ENCODE data around the gene PLXNB3. TPM values are rescaled to one million over a fixed set of nuclear protein-coding genes. Genes with fewer than 3 reads are reported as not detected.

The PLXNB3 gene
- total and polyA plus RNA-seq, 2 of the 13 experiments (the other 11 are each of a cell fraction or from before 2014, with no cell fraction given): 3.0 to 6.9 TPM

DNA sequence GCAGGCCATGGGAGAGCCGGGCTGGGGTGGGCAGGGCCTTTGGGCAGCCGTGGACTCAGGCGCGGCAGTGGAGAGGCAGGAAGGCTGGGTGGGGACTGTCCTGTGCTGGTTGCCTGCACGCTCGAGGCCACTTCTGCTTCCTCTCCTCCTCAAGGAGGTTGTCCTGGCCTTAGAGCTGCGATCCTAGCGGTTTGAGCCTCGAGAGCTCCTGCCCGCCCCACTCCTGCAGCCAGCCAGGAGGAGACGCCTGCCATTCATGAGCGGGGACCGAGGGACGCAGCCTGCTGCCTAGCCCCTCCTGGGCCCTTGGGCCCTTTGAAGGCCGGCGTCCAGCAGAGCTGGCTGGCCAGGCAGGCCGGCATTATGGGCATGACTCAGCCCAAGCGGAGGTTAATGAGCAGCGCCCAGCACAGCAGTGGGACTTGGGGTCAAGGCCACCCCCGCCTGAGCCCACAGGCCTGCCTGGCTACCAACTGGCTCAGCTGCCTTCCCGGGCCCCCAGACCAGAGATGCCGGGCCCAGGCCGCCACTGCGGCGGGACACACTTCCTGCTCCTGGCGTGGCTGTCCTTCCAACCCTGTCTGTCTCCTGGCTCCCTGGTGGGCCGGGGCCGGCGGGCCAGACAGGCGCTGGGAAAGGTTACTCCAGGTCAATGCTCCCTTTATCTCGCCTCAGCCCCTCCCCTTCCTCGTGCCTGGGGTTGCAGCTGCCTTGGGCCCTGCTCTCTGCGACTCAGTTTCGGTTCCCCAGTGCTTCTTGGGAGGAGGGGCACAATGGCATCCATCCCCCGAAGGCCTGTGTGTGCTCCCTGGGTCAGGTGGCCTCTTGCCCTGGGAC lies 37.5 kb upstream of the PLXNB3 start (continued):
- no peak for TF ChIP-seq NONO (IDR thresholded peaks at IDR 0.05)
- TF ChIP-seq NONO (CRISPR knock-in tag; conservative IDR thresholded peaks at IDR 0.05): no peak; the same call in 1 of the 2 replicates
- TF ChIP-seq, protein P1, sequence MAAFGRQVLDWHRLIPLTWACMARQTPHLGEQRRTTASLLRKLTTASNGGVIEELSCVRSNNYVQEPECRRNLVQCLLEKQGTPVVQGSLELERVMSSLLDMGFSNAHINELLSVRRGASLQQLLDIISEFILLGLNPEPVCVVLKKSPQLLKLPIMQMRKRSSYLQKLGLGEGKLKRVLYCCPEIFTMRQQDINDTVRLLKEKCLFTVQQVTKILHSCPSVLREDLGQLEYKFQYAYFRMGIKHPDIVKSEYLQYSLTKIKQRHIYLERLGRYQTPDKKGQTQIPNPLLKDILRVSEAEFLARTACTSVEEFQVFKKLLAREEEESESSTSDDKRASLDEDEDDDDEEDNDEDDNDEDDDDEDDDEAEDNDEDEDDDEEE (CRISPR knock-in tag; IDR thresholded peaks at IDR 0.05): no peak
- no peak for TF ChIP-seq BRCA1 (CRISPR knock-in tag; IDR thresholded peaks at IDR 0.05)
- TF ChIP-seq NR3C1 (CRISPR knock-in tag; IDR thresholded peaks at IDR 0.05): no peak
- TF ChIP-seq U2AF1 (optimal IDR thresholded peaks at IDR 0.05; ENCODE audit: low read depth, low read length): no peak
- TF ChIP-seq ZNF326 (CRISPR knock-in tag; IDR thresholded peaks at IDR 0.05; ENCODE audit: borderline replicate concordance): no peak
- TF ChIP-seq ZNF552 (CRISPR knock-in tag; IDR thresholded peaks at IDR 0.05; ENCODE audit: borderline replicate concordance): no peak
- no peak for TF ChIP-seq ZNF567 (CRISPR knock-in tag; IDR thresholded peaks at IDR 0.05; ENCODE audit: borderline replicate concordance)
- peak; percentile 71 for TF ChIP-seq NCOA1 (CRISPR knock-in tag; IDR thresholded peaks at IDR 0.05)
- no peak; the same call in 1 of the 2 replicates for TF ChIP-seq BORCS8-MEF2B (CRISPR knock-in tag; IDR thresholded peaks at IDR 0.05)
- no peak for TF ChIP-seq EED (CRISPR knock-in tag; IDR thresholded peaks at IDR 0.05)
- TF ChIP-seq JUND (CRISPR knock-in tag; IDR thresholded peaks at IDR 0.05): peak; percentile 87
- no peak for TF ChIP-seq GATA4 (IDR thresholded peaks at IDR 0.05; ENCODE audit: borderline replicate concordance, low read depth)
- no peak for TF ChIP-seq ZSCAN22 (CRISPR knock-in tag; IDR thresholded peaks at IDR 0.05)
- TF ChIP-seq ZNF331 (CRISPR knock-in tag; IDR thresholded peaks at IDR 0.05): no peak
- TF ChIP-seq THAP11 (CRISPR knock-in tag; IDR thresholded peaks at IDR 0.05): peak; percentile 47
- no peak for TF ChIP-seq ZMYM4 (CRISPR knock-in tag; IDR thresholded peaks at IDR 0.05)
- TF ChIP-seq, protein P2, sequence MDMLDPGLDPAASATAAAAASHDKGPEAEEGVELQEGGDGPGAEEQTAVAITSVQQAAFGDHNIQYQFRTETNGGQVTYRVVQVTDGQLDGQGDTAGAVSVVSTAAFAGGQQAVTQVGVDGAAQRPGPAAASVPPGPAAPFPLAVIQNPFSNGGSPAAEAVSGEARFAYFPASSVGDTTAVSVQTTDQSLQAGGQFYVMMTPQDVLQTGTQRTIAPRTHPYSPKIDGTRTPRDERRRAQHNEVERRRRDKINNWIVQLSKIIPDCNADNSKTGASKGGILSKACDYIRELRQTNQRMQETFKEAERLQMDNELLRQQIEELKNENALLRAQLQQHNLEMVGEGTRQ (IDR thresholded peaks at IDR 0.05; ENCODE audit: low read depth, low read length): no peak
- TF ChIP-seq, protein P2 (CRISPR knock-in tag; IDR thresholded peaks at IDR 0.05; ENCODE audit: borderline replicate concordance): no peak
- TF ChIP-seq ZFP41 (CRISPR knock-in tag; IDR thresholded peaks at IDR 0.05; ENCODE audit: borderline replicate concordance): no peak
- peak; percentile 2; the same call in 1 of the 2 replicates for TF ChIP-seq MAFF (IDR thresholded peaks at IDR 0.05; ENCODE audit: low read depth, low read length)
- TF ChIP-seq RFX5 (IDR thresholded peaks at IDR 0.05; ENCODE audit: low read depth, low read length): no peak
- 0 out of 2 replicates have a peak, but pooled peaks have one; percentile 44 for TF ChIP-seq ZNF768 (CRISPR knock-in tag; IDR thresholded peaks at IDR 0.05)
- TF ChIP-seq ZNF224 (CRISPR knock-in tag; IDR thresholded peaks at IDR 0.05): no peak
- no peak for TF ChIP-seq ZNF678 (CRISPR knock-in tag; IDR thresholded peaks at IDR 0.05)
- TF ChIP-seq, protein P3, sequence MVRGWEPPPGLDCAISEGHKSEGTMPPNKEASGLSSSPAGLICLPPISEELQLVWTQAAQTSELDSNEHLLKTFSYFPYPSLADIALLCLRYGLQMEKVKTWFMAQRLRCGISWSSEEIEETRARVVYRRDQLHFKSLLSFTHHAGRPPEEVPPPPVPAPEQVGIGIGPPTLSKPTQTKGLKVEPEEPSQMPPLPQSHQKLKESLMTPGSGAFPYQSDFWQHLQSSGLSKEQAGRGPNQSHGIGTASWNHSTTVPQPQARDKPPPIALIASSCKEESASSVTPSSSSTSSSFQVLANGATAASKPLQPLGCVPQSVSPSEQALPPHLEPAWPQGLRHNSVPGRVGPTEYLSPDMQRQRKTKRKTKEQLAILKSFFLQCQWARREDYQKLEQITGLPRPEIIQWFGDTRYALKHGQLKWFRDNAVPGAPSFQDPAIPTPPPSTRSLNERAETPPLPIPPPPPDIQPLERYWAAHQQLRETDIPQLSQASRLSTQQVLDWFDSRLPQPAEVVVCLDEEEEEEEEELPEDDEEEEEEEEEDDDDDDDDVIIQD (CRISPR knock-in tag; IDR thresholded peaks at IDR 0.05; ENCODE audit: low read depth): no peak
- TF ChIP-seq ZNF33A (CRISPR knock-in tag; IDR thresholded peaks at IDR 0.05; ENCODE audit: borderline replicate concordance): no peak
- no peak; the same call in 1 of the 2 replicates for TF ChIP-seq ZNF460 (CRISPR knock-in tag; IDR thresholded peaks at IDR 0.05; ENCODE audit: borderline replicate concordance)

Data from HepG2 (cell line).